Esophagus muscularis mucosa (tissue), 3 donors: ENCODE results near the gene ICOS.

Source experiments
- POLR2A ChIP-seq: fragments of 450-650 bp; IDR thresholded peaks from one replicate; pipeline ENCODE4 v1.6.1; 2017; ENCODE audit warnings: antibody characterized with exemption, moderate library complexity, mild to moderate bottlenecking, low read depth
- POLR2AphosphoS5 ChIP-seq, 2 donors: sonication (generic); formaldehyde crosslinking; IDR thresholded peaks; one replicate each; pipeline ENCODE4 v1.6.1; 2017; ENCODE audit warnings: antibody characterized with exemption in 2 of 2
- TF ChIP-seq, protein P1 (sequence below), 3 experiments: fragments of 200-600 bp in 2 of 3; fragments of 450-650 bp in 1 of 3; sonication (generic) in 2 of 3; IDR thresholded peaks; one replicate each; pipeline ENCODE4 v1.5.1; 2017 to 2019; ENCODE audit warnings: antibody characterized with exemption in 3 of 3, mild to moderate bottlenecking in 2 of 3, moderate library complexity in 1 of 3

DNA sequence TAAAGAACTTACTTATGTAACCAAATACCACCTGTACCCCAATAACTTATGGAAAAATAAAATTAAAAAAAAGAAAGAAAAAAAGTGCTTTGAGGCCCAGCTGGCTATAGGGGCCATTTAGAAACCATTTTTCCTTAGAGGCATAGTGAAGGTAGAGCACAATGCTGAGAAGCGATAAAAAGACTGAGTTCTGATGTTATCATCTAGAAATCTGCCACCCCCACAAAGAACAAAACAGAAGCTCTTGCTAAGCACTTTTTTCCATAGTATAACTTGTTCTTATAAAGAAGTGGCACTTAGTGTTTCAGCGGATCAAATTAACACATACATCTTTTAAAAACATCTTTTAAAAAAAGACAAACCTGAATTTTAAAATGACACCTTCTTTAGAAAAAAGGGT lies 51.4 kb downstream of the ICOS start:
- TF ChIP-seq, protein P1, sequence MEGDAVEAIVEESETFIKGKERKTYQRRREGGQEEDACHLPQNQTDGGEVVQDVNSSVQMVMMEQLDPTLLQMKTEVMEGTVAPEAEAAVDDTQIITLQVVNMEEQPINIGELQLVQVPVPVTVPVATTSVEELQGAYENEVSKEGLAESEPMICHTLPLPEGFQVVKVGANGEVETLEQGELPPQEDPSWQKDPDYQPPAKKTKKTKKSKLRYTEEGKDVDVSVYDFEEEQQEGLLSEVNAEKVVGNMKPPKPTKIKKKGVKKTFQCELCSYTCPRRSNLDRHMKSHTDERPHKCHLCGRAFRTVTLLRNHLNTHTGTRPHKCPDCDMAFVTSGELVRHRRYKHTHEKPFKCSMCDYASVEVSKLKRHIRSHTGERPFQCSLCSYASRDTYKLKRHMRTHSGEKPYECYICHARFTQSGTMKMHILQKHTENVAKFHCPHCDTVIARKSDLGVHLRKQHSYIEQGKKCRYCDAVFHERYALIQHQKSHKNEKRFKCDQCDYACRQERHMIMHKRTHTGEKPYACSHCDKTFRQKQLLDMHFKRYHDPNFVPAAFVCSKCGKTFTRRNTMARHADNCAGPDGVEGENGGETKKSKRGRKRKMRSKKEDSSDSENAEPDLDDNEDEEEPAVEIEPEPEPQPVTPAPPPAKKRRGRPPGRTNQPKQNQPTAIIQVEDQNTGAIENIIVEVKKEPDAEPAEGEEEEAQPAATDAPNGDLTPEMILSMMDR (IDR thresholded peaks at IDR 0.05), result no peak
- TF ChIP-seq POLR2AphosphoS5 (IDR thresholded peaks at IDR 0.05) (no peak), POLR2A (no peak)
